Activated T-cell treated with anti-CD3 and anti-CD28 coated beads, Interleukin-2, amount 50 U/mL, for 1 hour (primary cell): ENCODE measurements around the gene IPO4.

Source experiments
- DNase-seq: peaks from one replicate; pipeline ENCODE4 v3.0.0-alpha.2; 2020

The IPO4 gene

DNA sequence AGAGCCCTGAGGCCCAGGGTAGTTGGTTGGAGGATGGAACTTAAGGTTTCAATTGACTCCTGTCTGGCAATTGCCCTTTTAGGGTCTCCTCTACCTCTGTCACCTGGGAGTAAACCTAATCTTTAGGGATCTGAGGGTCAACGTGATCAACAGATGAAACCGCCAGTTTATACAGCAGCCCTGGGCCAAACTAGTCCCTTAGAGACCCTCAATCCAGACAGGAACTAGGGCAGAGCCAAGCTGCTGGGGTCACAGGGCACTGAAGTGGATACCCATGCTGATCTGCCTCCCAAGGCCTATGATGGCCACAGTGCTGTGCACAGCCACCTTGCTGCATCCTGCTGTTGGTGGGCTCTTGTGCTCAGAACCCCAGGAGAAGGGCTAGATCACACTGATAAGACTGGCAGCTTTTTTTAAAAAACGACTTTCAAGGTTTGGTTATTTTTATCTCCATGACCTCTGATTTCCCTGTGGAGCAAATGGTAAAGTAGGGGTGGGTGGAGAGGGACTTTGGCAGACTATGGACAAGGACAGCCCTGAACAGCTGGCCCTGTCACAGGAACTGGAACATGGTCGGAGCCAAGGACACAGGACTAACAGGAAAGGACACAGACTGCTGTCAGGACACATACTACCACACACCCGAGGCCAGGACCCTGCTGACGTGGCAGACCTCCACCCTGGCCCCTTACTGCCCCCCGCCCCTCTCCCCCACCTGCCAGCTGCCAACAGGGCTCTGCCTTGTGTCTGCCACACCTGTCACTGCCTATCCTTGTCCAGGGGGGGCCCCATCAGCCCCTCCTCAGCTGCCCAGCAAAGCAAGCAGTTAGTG, 57.7 kb downstream of the IPO4 start:
- no peak for DNase-seq

- no peak for DNase-seq
Observed at GRCh38 chr14:24130380-24130716, 58.3 kb downstream of the IPO4 start, which contains the start of gene FITM1. Gene FITM1, plus strand, starts transcription at chr14:24130659. Its CDS starts 905 bp downstream, at chr14:24131564.
